ENCODE data around the gene DSCAML1.
"Not testable (repeated sequence)": the region's sequence is repeated elsewhere in the genome, so short reads cannot be mapped to it uniquely, and the experiment has no call there.

The DSCAML1 gene

GRCh38 chr11:117405898-117406297 lies 391.1 kb downstream of the DSCAML1 start:
- not testable (repeated sequence) for DNase-seq (ENCODE audit: low read depth)

- not testable (repeated sequence) for DNase-seq (ENCODE audit: low read depth)
These were observed 397.7 kb downstream of the DSCAML1 start for GRCh38 chr11:117399100-117399840.

GRCh38 chr11:117398618-117399017 lies 398.4 kb downstream of the DSCAML1 start:
- not testable (repeated sequence) for DNase-seq (ENCODE audit: low read depth)

GRCh38 chr11:117396970-117397369 lies 400.0 kb downstream of the DSCAML1 start:
- no peak for DNase-seq (ENCODE audit: low read depth)

GRCh38 chr11:117395476-117395875 lies 401.5 kb downstream of the DSCAML1 start:
- DNase-seq (ENCODE audit: low read depth), result no peak

- no peak for DNase-seq (ENCODE audit: low read depth)
These were observed 402.6 kb downstream of the DSCAML1 start for GRCh38 chr11:117394221-117394925.

GRCh38 chr11:117392979-117393378 lies 404.0 kb downstream of the DSCAML1 start:
- DNase-seq (ENCODE audit: low read depth), result no peak

- DNase-seq (ENCODE audit: low read depth), result no peak
These were observed 404.9 kb downstream of the DSCAML1 start for GRCh38 chr11:117392001-117392690.

GRCh38 chr11:117391181-117391580 lies 405.8 kb downstream of the DSCAML1 start:
- DNase-seq (ENCODE audit: low read depth), result no peak

- no peak for DNase-seq (ENCODE audit: low read depth)
These were observed 406.3 kb downstream of the DSCAML1 start for GRCh38 chr11:117390743-117391142.

- no peak for DNase-seq (ENCODE audit: low read depth)
These were observed 408.8 kb downstream of the DSCAML1 start for GRCh38 chr11:117387992-117388755.

GRCh38 chr11:117385906-117386305 lies 411.1 kb downstream of the DSCAML1 start:
- no peak for DNase-seq (ENCODE audit: low read depth)

GRCh38 chr11:117385471-117385870 lies 411.5 kb downstream of the DSCAML1 start:
- no peak for DNase-seq (ENCODE audit: low read depth)

GRCh38 chr11:117384045-117384444 lies 413.0 kb downstream of the DSCAML1 start:
- no peak for DNase-seq (ENCODE audit: low read depth)

- no peak for DNase-seq (ENCODE audit: low read depth)
These were observed 414.3 kb downstream of the DSCAML1 start for GRCh38 chr11:117382746-117383145.

GRCh38 chr11:117381481-117382387 lies 415.3 kb downstream of the DSCAML1 start:
- no peak for DNase-seq (ENCODE audit: low read depth)

GRCh38 chr11:117380676-117381075 lies 416.3 kb downstream of the DSCAML1 start:
- no peak for DNase-seq (ENCODE audit: low read depth)

GRCh38 chr11:117378976-117379865 lies 417.8 kb downstream of the DSCAML1 start:
- no peak for DNase-seq (ENCODE audit: low read depth)
